Liver (tissue), 9 donors: ENCODE results near the gene TGM6. TPM values are rescaled to one million over a fixed set of nuclear protein-coding genes. Genes with fewer than 3 reads are reported as not detected.

Experiments
- DNase-seq: peaks from one replicate; pipeline ENCODE4 v3.0.0-alpha.2; 2017; ENCODE audit warnings: low spot score
- H3K27ac ChIP-seq, 2 donors: one replicate each; pipeline ENCODE4 v1.7.0; 2013; ENCODE audit warnings: inconsistent platforms in 2 of 2, low read length in 2 of 2, control low read depth in 1 of 2, low read depth in 1 of 2, mild to moderate bottlenecking in 1 of 2
- H3K27me3 ChIP-seq, 4 donors: one replicate each; pipeline versions ENCODE4 v1.6.1 to v1.7.0; 2013; ENCODE audit warnings: low read length in 3 of 4, inconsistent platforms in 1 of 4, mild to moderate bottlenecking in 1 of 4, moderate library complexity in 1 of 4; ENCODE audit not compliant: control insufficient read depth in 4 of 4, insufficient read depth in 4 of 4
- H3K36me3 ChIP-seq, 4 donors: one replicate each; pipeline versions ENCODE4 v1.6.1 to v1.7.0; 2013; ENCODE audit warnings: low read length in 3 of 4, mild to moderate bottlenecking in 3 of 4, low read depth in 1 of 4, moderate library complexity in 1 of 4; ENCODE audit not compliant: control insufficient read depth in 4 of 4, insufficient read depth in 3 of 4
- H3K4me1 ChIP-seq, 4 donors: one replicate each; pipeline versions ENCODE4 v1.6.1 to v1.7.0; 2013; ENCODE audit warnings: low read length in 3 of 4, mild to moderate bottlenecking in 3 of 4, moderate library complexity in 1 of 4; ENCODE audit not compliant: control insufficient read depth in 4 of 4, insufficient read depth in 4 of 4
- H3K4me3 ChIP-seq, 3 donors: one replicate each; pipeline versions ENCODE4 v1.6.1 to v1.7.0; 2013; ENCODE audit warnings: low read length in 3 of 3, control low read depth in 1 of 3, low read depth in 1 of 3, mild to moderate bottlenecking in 1 of 3
- H3K9ac ChIP-seq, 2 donors: one replicate each; pipeline ENCODE4 v1.7.0; 2013; ENCODE audit warnings: low read length in 2 of 2, mild to moderate bottlenecking in 2 of 2, moderate library complexity in 2 of 2, control low read depth in 1 of 2, low read depth in 1 of 2
- H3K9me3 ChIP-seq, 4 donors: one replicate each; pipeline versions ENCODE4 v1.6.1 to v1.7.0; 2013; ENCODE audit warnings: low read length in 3 of 4; ENCODE audit not compliant: control insufficient read depth in 4 of 4
- ATF3 ChIP-seq: IDR thresholded peaks from 2 replicates; pipeline ENCODE4 v1.6.1; 2016; ENCODE audit warnings: antibody characterized with exemption
- CTCF ChIP-seq: fragments of 150-350 bp; IDR thresholded peaks from 2 replicates; pipeline ENCODE4 v1.5.1; 2017; ENCODE audit warnings: improper control_type of control experiment, low read depth, low read length; ENCODE audit not compliant: missing input control
- EGR1 ChIP-seq, 2 donors: IDR thresholded peaks; 2 replicates each; pipeline ENCODE4 v1.6.1; 2016 to 2018; ENCODE audit warnings: antibody characterized with exemption in 2 of 2, low read depth in 2 of 2
- FOXA1 ChIP-seq: IDR thresholded peaks from 2 replicates; pipeline ENCODE4 v1.6.1; 2016; ENCODE audit warnings: antibody characterized with exemption
- FOXA2 ChIP-seq: IDR thresholded peaks from 2 replicates; pipeline ENCODE4 v1.6.1; 2016; ENCODE audit warnings: antibody characterized with exemption
- GABPA ChIP-seq, 2 donors: IDR thresholded peaks in 1 of 2; conservative IDR thresholded peaks in 1 of 2; 2 replicates each; pipeline ENCODE4 v1.6.1; 2016; ENCODE audit warnings: antibody characterized with exemption in 2 of 2, mild to moderate bottlenecking in 1 of 2, moderate library complexity in 1 of 2
- HNF4A ChIP-seq, 2 donors: conservative IDR thresholded peaks; 2 replicates each; pipeline ENCODE4 v1.6.1; 2016; ENCODE audit warnings: antibody characterized with exemption in 2 of 2, mild to moderate bottlenecking in 2 of 2
- HNF4G ChIP-seq: IDR thresholded peaks from 2 replicates; pipeline ENCODE4 v1.6.1; 2016; ENCODE audit warnings: antibody characterized with exemption
- JUND ChIP-seq, 2 donors: IDR thresholded peaks; 2 replicates each; pipeline ENCODE4 v1.6.1; 2016; ENCODE audit warnings: antibody characterized with exemption in 2 of 2
- MAX ChIP-seq: IDR thresholded peaks from 2 replicates; pipeline ENCODE4 v1.6.1; 2016; ENCODE audit warnings: antibody characterized with exemption
- NR2F2 ChIP-seq: IDR thresholded peaks from 2 replicates; pipeline ENCODE4 v1.6.1; 2016; ENCODE audit warnings: antibody characterized with exemption
- RAD21 ChIP-seq, 2 donors: IDR thresholded peaks; 2 replicates each; pipeline ENCODE4 v1.6.1; 2016; ENCODE audit warnings: antibody characterized with exemption in 2 of 2, mild to moderate bottlenecking in 2 of 2
- REST ChIP-seq: IDR thresholded peaks from 2 replicates; pipeline ENCODE4 v1.6.1; 2016; ENCODE audit warnings: antibody characterized with exemption, mild to moderate bottlenecking
- RXRA ChIP-seq, 2 donors: IDR thresholded peaks; 2 replicates each; pipeline ENCODE4 v1.6.1; 2017 to 2018; ENCODE audit warnings: antibody characterized with exemption in 2 of 2, mild to moderate bottlenecking in 1 of 2
- TAF1 ChIP-seq: conservative IDR thresholded peaks from 2 replicates; pipeline ENCODE4 v1.6.1; 2016; ENCODE audit warnings: antibody characterized with exemption, mild to moderate bottlenecking
- YY1 ChIP-seq: IDR thresholded peaks from 2 replicates; pipeline ENCODE4 v1.6.1; 2016; ENCODE audit warnings: antibody characterized with exemption, mild to moderate bottlenecking
- ZBTB33 ChIP-seq: IDR thresholded peaks from 2 replicates; pipeline ENCODE4 v1.6.1; 2016; ENCODE audit warnings: antibody characterized with exemption
- WGBS: extraction: QIAGEN DNeasy Blood & Tissue Kit; methylation state at CpG from one replicate; pipeline ENCODE4 v1.1.7; 2013; 5-methylcytosine and 5-hydroxymethylcytosine counted together
- polyA plus RNA-seq, 2 donors: library from polyadenylated mRNA; stranded (reverse) in 1 of 2; unstranded in 1 of 2; fragments of 200-250 nt in 1 of 2; fragments of >200 nt in 1 of 2; fragmentation: Nextera tagmentation in 1 of 2; extraction: Ambion mirVana in 1 of 2; gene quantifications; one replicate each; pipeline versions ENCODE4 v1.2.1 to v1.2.3, GENCODE V29; 2013 to 2015
- total RNA-seq, 2 donors: library from RNA; depleted of rRNA; stranded (reverse); fragments of >200 nt; gene quantifications; one replicate each; pipeline ENCODE4 v1.2.3, GENCODE V29; 2014
- donor health status: healthy.
- donor health status: healthy.
- donor health status: healthy.
- donor health status: healthy.
- donor health status: healthy.

Gene TGM6
- total and polyA plus RNA-seq, 4 donors, result not detected

- TF ChIP-seq ATF3 (no peak), FOXA2 (no peak), HNF4A (conservative IDR thresholded peaks at IDR 0.05) (no peak), NR2F2 (no peak), TAF1 (no peak), ZBTB33 (no peak), CTCF (no peak), YY1 (no peak), RXRA (IDR thresholded peaks at IDR 0.05) (no peak), MAX (no peak), HNF4G (no peak), REST (no peak)
- H3K9me3 ChIP-seq, result no peaks in the 10 kb centered on the region
- H3K9ac ChIP-seq, result no peak overlapping the region
- DNase-seq, result no peak
- H3K27me3 ChIP-seq, result no peaks in the 10 kb centered on the region
- WGBS, result 87% methylated on average over 4 of the region's 4 CpGs
- no peaks in the 10 kb centered on the region for H3K4me1 ChIP-seq
- peaks cover 12 to 64% (median 62%) of the 10 kb centered on the region in 4 donors for H3K36me3 ChIP-seq
- no peak overlapping the region for H3K4me3 ChIP-seq
- H3K27ac ChIP-seq, result no peak overlapping the region
Measured at GRCh38 chr20:2460752-2461424, 80.2 kb downstream of the TGM6 start.

- Histone ChIP-seq H3K9me3 (no peaks in the 10 kb centered on the region), H3K4me1 (no peaks in the 10 kb centered on the region), H3K27ac (no peak overlapping the region), H3K36me3 (peaks cover 14 to 78% (median 77%) of the 10 kb centered on the region in 4 donors), H3K27me3 (no peaks in the 10 kb centered on the region), H3K4me3 (no peak overlapping the region), H3K9ac (no peak overlapping the region)
- WGBS, result 94% methylated on average over 3 of the region's 3 CpGs
- no peak for DNase-seq
- no peak for TF ChIP-seq ATF3
- no peak for TF ChIP-seq FOXA1
- TF ChIP-seq HNF4G, result no peak
- no peak for TF ChIP-seq EGR1 (IDR thresholded peaks at IDR 0.05; ENCODE audit: low read depth in 2 of 2)
- no peak for TF ChIP-seq RXRA (IDR thresholded peaks at IDR 0.05)
- TF ChIP-seq ZBTB33, result no peak
- no peak for TF ChIP-seq GABPA (IDR thresholded peaks at IDR 0.05 in 1 of 2, conservative IDR thresholded peaks at IDR 0.05 in 1 of 2)
- no peak for TF ChIP-seq JUND (IDR thresholded peaks at IDR 0.05)
- no peak for TF ChIP-seq YY1
- no peak for TF ChIP-seq REST
- TF ChIP-seq HNF4A (conservative IDR thresholded peaks at IDR 0.05), result no peak
- TF ChIP-seq NR2F2, result no peak
- no peak for TF ChIP-seq TAF1
- no peak for TF ChIP-seq RAD21 (IDR thresholded peaks at IDR 0.05)
Measured at GRCh38 chr20:2462484-2462883, 81.8 kb downstream of the TGM6 start.
